NCI-H187 (cell line): ENCODE data around the gene NT5C.

Experiments
- DNase-seq, 2 experiments: peaks; one replicate each; lab custom pipeline; 2025; lab: John Stamatoyannopoulos, UW

The NT5C gene

DNA sequence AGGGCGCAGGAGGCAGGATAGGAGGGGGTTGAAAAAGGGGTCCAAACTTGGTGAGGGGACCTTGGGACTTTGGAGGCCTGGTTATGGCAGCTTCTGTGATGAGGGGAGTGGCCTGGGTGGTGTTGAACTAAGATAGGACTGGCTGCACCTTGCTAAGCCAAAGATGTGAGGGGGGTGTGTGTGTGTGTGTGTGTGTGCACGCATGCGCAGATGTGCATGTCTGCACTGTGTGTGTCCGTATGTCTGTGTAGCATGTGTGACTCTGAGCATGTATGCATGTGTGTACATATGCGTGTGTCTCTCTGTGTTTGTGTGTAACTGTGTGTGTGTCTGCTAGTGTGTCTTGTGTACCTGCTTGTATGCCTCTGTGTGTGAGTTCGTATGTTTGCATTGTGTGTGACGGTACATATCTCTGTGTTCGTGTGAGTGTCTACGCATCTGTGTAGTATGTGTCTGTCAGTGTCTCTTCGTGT is 39.7 kb downstream of the NT5C start:
- DNase-seq, result no peak

DNA sequence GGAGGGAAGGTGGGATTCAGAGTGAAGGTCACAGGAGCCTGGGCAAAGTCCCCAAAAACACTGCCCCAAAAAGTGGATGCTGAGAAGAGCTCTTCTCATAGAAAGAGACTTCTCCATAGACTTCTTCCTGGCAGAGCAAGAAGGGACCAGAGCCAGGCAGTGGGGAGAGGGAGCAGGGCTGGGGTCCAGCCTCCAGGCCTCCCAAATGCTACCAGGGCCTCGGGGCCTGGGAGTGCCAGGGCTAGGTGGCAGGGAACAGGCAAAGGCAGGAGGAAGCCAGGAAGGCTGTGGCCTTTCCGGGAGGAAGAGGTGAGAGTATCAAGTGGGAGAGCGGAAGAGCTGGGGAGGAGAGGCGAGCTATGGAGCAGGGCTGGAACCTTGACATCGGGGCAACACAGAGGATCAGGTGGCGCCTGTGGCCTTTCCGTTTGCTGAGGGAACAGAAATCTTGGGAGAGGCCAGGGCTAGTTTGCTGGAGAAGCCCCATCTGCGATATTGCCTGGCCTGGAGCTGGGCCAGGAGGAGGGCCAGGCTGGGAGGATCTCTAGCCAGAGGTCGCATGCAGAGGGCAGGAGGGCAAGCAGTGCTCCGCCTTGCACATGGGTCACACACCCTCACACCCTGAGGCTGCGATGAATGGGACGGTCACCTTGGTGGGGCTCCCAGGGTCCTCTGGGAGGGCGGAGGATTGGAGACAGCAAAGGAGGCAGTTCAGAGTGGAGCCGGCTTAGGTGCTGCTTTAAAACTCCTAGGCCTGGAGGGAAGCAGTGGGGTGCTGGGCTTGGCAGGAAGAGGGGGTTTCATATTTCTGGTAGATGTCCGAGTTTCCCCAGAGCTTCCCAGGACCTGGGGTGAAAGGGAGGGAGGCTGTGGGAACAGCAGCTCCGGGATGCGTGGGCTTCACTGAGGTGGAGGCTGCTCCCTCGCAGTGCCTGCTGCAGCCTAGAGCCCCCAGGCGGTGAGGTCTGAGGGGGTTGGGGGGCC is 40.4 kb downstream of the NT5C start:
- DNase-seq, result no peak

DNA sequence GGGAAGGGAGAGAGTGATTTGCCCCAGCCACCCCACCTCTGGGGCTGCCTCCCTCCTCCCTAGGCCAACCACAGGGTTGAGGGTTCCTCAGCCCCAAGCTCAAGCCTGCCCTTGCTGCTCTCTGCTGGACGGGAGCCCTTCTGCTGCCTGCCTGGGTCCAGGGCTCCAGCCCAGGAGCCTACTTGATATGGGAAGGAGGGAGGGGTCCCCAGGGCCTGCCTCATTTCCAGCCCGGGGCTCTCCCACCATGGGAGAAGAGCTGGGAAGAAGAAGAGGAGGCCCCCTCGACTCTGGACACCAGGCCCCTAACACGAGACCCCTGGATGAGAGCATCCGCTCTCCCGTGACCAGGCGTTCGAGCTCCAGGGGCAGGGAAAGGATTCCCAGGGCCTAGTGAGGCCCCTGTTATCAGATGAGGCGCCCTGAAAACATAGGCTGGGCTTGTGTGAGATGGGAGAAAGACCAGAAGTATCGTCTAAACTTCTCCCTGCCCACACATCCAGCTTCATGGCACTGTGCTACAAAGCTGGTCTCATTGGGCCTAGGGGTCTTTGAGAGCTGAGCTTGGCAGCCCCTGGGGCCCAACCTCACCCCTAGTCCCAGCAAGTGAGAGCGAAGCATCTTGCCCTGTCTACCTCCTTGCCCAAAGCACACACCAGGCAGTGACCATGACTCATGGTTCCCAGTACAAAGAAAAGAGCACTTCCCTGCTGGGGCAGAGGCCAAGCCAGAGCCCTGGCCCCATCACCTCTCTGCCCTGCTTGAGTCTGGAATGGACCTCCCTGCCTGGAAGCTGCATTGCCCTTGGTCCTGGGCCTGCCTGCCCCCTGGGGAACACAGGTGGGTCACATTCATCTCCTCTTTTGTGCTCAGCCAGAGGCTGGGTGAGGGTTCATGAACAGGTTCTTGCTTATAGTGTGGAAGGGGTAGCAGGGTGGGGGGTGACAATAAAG is 42.8 kb downstream of the NT5C start:
- DNase-seq, result no peak

DNA sequence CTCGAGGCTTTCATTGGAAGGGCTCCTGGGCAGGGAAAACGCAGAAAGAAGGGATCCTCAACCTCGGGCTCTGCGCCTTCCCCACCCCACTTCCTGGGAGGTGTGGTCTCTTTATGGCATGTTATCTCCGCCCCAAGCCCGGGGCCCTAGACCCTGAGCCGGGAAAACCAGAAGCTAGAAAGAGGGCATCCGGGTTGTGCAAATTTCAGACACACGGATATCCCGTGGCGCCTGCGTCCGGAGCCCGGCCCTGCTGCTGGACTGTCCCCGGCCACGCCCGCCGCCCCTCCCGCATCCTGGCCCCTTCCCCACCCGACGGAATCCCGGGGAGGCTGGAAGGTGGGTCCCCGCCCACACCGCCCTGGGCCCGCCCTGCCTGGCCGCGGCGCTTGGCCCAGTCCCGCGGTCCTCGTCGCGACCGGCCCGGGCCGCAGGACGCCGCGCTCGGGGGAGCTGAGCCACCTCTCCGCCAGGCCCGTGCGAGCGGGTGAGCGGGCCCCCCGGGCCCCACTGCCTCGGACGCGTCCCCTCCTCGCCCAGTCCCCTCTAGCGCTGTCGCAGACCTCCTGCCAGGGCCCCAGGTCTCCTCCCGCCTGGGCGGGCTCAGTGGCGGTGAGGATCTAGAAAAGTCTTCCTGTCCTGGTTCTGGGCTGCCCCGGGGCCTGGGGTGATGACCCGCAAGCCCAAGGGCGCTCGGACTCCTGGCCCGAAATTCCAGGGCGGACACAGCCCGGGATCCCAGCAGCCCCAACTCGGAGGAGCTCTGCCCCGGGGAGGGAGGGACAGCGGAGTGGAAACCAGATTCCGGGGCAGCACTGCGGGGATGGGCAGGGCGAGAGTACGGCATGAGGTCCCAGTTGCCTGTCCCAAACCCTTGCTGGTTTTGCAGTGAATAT is 43.7 kb downstream of the NT5C start, which contains the start of gene SLC16A5:
Gene SLC16A5 (plus strand): TSS at position 397 of the 896 bp plus-strand sequence. CDS start 5,683 bp downstream, outside the sequence.
- no peak for DNase-seq

DNA sequence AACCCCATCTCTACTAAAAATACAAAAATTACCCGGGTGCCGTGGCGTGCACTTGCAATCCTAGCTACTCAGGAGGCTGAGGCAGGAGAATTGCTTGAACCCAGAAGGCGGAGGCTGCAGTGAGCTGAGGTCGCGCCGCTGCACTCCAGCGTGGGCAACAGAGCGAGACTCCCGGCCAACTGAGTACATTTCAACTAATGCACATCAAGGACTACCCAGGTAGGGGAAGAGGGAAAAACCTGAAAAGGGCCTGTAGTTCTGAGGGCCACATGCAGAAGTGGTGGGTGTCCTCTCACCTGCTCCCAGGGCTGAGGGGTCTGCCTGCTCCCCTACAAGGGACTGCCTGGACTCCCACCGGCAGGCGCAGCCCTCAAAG is 44.4 kb downstream of the NT5C start:
- no peak for DNase-seq

DNA sequence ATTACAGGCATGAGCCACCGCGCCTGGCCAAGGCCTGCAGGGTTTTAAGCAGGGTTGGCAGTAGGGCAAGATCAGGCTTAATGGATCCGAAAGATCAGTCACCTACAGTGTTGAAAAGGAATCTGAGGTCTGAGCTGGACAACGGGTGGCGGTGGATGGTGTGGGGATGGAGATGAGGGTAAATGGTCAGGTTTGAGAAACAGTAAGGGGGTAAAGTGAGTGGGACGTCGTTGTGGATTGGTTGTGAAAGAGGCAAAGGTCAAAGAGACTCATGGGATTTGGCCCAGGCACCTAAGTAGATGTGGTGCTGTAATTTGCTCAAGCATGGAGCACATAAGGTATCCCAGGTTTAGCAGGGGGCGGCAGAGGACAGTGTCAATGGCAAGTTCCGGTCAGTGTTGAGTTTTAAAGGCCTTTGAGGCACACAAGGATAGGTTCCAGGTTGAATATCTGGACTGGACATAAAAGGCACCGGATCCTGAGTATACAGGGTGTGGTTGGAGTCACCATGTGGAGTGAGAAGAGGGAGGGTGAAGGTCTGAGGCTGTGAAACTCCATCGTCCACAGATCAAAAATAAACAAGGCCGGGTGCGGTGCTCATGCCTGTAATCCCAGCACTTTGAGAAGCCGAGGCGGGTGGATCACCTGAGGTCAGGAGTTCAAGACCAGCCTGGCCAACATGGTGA is 44.9 kb downstream of the NT5C start:
- DNase-seq, result no peak

DNA sequence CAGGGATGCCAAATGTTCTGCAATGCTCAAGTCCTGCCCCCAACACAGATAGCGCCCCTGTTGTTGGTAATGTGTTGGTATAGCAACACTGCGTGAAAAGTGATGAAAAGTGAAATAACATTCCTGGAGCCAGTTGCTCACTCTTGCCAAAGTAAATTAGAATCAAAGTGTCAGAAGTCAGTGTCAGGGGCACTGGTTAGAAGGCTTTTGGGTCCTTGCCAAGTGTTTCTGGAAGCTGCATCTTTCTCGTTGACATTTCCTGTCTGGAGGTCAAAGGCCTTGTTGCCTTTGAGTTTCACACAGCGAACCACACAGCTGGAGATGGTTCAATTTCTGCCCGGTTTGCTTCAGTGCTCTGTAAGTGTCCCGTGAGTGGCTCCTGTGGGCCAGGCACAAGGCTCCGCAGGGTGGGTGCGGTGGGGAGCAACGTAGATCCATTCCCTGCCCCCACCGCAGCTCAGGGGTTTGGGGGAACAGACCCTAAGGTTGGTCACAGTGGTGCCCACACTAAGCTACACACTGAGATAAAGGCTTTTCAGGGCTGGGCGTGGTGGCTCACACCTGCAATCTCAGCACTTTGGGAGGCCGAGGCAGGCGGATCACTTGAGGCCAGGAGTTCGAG is 47.4 kb downstream of the NT5C start:
- no peak for DNase-seq

DNA sequence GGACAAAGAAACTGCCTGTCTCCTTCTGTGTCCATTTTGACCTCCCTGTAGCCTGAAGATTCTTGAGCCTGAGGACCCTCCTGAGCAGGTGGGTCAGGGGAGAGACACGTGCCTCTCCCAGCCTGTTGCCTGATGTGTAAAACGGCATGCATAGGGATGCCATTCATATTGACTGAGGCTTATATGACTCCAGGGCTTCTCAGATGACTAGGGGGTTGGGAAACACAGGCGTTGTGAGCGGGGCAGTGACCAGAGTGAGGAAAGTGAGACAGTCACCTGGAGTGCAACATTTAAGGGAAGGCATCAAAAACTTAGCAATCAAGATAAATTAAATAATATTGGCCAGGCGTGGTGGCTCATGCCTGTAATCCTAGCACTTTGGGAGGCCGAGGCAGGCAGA is 48.9 kb downstream of the NT5C start:
- DNase-seq, result no peak

DNA sequence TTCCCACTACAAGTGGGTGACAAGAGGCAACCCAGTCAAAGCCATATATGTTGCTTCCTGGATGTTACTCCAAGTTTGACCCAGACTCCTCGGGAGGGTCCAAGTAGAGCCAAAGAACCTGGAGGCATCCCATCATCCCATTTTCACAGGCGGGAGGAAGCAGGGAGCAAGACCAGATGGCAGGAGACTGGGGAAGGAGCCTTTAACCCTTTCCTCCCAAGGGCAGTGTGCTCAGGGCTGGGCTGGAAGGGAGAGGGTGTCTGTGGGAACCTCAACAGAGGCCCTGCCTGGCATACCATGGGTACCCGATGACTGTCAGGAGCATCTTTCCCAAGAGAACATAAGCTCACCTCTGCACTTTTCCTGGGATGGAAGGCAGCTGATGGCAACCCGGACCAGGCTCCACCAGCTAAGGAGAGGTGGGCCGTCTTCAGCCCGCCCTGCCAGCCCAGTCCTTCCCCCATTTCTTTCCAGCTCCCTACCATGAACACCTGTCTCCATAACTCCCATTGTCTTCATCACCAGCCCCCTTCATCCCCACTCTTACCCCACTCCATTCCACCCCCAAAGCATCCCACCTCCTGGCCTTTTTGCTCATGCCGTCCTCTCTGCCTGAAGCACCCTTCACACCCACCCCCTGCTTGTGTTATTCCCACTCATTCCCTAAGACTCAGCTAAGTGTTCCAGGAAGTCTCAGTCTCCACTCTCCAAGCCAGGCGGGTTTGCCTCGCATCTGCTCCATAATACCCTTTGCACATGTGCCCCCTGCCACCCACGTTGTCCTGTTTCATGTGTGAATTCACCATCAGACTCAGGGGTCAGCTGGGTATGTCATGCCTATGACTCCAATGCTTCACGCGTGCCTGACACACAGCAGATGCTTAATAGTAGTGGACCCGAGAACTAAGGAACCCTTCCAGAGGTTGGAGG is 49.7 kb downstream of the NT5C start:
- DNase-seq, result no peak
